Measurements from ENCODE around the gene ZKSCAN7. TPM values are rescaled to one million over a fixed set of nuclear protein-coding genes. Genes with fewer than 3 reads are reported as not detected.

ZKSCAN7 gene
- 1 to 10 TPM; 2.9 to 3.6 (median 3.3) TPM for total RNA-seq
- polyA plus RNA-seq: 1.9 TPM
- long read RNA-seq, donor 1, partial matches to known transcripts: 1 of 2 reads
- long read RNA-seq, donor 1, other reads (novel, unspliced or antisense): 0 of 2 reads
- long read RNA-seq, donor 2, partial matches to known transcripts: 2 of 5 reads
- long read RNA-seq, donor 2, other reads (novel, unspliced or antisense): 3 of 5 reads
- long read RNA-seq, donor 3, partial matches to known transcripts: 2 of 9 reads
- long read RNA-seq, donor 3, other reads (novel, unspliced or antisense): 5 of 9 reads
- long read RNA-seq, donor 4, partial matches to known transcripts: 1 of 5 reads
- long read RNA-seq, donor 4, other reads (novel, unspliced or antisense): 1 of 5 reads

DNA sequence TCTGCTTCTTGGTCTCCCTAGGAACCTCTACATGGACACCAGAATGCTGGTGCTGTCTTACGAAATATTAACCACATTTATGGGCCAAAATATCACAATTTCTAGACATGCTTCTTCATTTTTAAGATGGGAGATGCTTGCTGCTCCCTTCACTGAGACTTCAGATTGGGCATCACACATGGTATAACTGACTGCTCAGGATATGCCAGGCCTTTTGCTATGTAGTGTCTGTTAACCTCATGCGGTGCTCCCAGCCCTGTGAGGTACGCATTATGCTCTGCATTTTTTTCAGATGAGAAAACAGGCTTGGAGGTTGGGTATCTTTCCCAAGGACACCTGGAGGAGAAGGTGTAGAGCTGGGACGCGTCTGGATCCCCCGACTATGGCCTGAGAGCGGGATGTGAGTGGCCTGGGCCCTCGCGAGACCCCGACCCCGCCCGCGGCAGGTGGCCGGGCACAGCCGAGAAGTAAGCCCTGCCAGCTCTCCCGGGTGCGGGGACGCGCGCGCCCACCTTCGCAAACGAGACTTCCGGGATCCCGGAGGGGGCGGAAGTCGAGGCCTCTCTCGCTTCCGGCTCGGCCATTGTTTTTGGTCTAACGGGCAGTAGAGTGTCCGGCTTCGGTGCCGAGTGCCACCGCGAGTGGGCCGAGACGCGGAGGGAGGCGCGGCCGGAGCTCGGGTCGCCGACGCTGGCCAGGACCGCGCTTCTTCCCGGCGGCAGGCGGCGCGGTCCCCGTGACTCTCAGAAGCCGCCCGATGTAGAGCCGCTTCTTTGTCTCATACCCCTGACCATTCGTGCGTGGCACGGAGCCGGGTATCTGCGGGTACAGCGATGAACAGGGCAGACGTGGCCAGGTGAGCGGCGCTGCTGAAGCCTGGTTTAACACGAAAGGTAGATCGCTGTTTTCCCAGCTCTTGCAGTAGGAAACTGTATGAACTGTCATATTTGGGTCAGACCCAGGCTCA is at the start of gene ZKSCAN7:
TSS of gene ZKSCAN7 (plus strand) at position 568 of the 967 bp plus-strand sequence. CDS start 1,855 bp downstream, outside the sequence.
- Histone ChIP-seq H3K27me3 (ENCODE audit: control insufficient read depth, insufficient read depth) (no peaks in the 10 kb centered on the region), H3K27ac (ENCODE audit: low read length) (no peak within 1 kb of the TSS), H3K4me3 (ENCODE audit: low read length) (peak within 1 kb of the TSS; percentile 80), H3K4me1 (ENCODE audit: control insufficient read depth, insufficient read depth, low read length) (peaks cover 5% of the 10 kb centered on the region), H3K9me3 (ENCODE audit: control insufficient read depth, low read length) (no peaks in the 10 kb centered on the region)
- DNase-seq (peak; percentile 70 to 87 (median 84)), ATAC-seq (peak; percentile 89 to 93)
- WGBS: 4% methylated on average over 68 of the region's 68 CpGs
- intact Hi-C loops (cut with DNase I): no loop called here

DNA sequence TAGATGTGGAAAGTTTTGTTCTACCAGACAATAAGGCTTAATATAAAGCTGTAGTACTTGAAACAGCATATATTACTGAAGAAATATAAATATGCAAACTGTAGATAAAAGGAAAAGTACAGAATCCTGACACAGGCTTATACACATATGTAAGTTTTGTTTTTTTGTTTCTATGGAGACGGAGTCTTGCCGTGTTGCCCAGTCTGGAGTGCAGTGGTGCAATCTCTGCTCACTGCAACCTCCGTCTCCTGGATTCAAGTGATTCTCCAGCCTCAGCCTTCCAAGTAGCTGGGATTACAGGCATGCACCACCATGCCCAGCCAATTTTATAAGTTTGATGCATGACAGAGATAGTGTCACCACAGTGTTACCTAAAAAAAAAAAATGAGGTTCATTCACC is 48.4 kb upstream of the ZKSCAN7 start:
- WGBS: 88% methylated on average over 3 of the region's 3 CpGs
- ATAC-seq: no peak
- intact Hi-C loops (cut with DNase I): no loop called here

GRCh38 chr3:44506961-44507360 is 48.0 kb upstream of the ZKSCAN7 start:
- Histone ChIP-seq H3K27ac (ENCODE audit: low read length) (no peak overlapping the region), H3K9me3 (ENCODE audit: control insufficient read depth, low read length) (no peaks in the 10 kb centered on the region), H3K4me1 (ENCODE audit: control insufficient read depth, insufficient read depth, low read length) (peaks cover 7% of the 10 kb centered on the region), H3K4me3 (ENCODE audit: low read length) (no peak overlapping the region), H3K27me3 (ENCODE audit: control insufficient read depth, insufficient read depth) (no peaks in the 10 kb centered on the region)
- WGBS: 89% methylated on average over 5 of the region's 5 CpGs
- intact Hi-C loops (cut with DNase I): no loop called here
- no peak for DNase-seq
- ATAC-seq: no peak

More for the DNA sequence above, 48.4 kb upstream of the ZKSCAN7 start:
- no peak overlapping the region for H3K27ac ChIP-seq (ENCODE audit: low read length)
- H3K9me3 ChIP-seq (ENCODE audit: control insufficient read depth, low read length): no peaks in the 10 kb centered on the region
- DNase-seq: no peak
- H3K4me3 ChIP-seq (ENCODE audit: low read length): no peak overlapping the region
- no peaks in the 10 kb centered on the region for H3K27me3 ChIP-seq (ENCODE audit: control insufficient read depth, insufficient read depth)
- peaks cover 7% of the 10 kb centered on the region for H3K4me1 ChIP-seq (ENCODE audit: control insufficient read depth, insufficient read depth, low read length)

GRCh38 chr3:44509393-44509921 is 45.5 kb upstream of the ZKSCAN7 start:
- Histone ChIP-seq H3K27ac (ENCODE audit: low read length) (peak overlapping the region; percentile 51), H3K9me3 (ENCODE audit: control insufficient read depth, low read length) (no peaks in the 10 kb centered on the region), H3K4me1 (ENCODE audit: control insufficient read depth, insufficient read depth, low read length) (peaks cover 5% of the 10 kb centered on the region), H3K4me3 (ENCODE audit: low read length) (peak overlapping the region; percentile 100), H3K27me3 (ENCODE audit: control insufficient read depth, insufficient read depth) (no peaks in the 10 kb centered on the region)
- intact Hi-C loops (cut with DNase I): no loop called here
- no peak for ATAC-seq
- WGBS: 46% methylated on average over 2 of the region's 2 CpGs
- no peak for DNase-seq

DNA sequence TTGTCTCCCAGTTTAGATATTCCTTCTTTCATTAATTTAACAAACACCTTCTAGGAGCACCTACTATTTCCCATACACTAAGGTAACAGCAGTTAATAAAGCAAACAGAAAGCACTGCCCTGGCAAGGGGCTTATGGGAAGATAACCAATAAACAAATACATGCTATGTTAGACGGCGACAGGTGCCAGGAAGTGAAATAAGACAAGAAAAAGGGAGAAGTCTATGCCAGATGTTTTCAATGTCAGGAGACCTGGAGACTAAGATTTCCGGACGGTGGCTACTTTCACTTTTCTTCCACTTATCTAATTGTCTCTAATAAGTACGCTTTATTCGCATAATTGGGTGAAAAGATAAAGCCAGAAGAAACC is 45.0 kb upstream of the ZKSCAN7 start:
- Histone ChIP-seq H3K4me1 (ENCODE audit: control insufficient read depth, insufficient read depth, low read length) (peaks cover 5% of the 10 kb centered on the region), H3K9me3 (ENCODE audit: control insufficient read depth, low read length) (no peaks in the 10 kb centered on the region), H3K27me3 (ENCODE audit: control insufficient read depth, insufficient read depth) (no peaks in the 10 kb centered on the region), H3K4me3 (ENCODE audit: low read length) (peak overlapping the region; percentile 100), H3K27ac (ENCODE audit: low read length) (peak overlapping the region; percentile 99)
- intact Hi-C loops (cut with DNase I): loop anchor here in 2 of 4 donors (2.0 to 10.0 kb wide), 2 partner anchors 35 to 185 kb away; no protein-coding TSS in a partner anchor
- ATAC-seq (no peak), DNase-seq (no peak)
- under 1% methylated on average over 6 of the region's 6 CpGs for WGBS

GRCh38 chr3:44511238-44511566 is 43.8 kb upstream of the ZKSCAN7 start:
- peaks cover 5% of the 10 kb centered on the region for H3K4me1 ChIP-seq (ENCODE audit: control insufficient read depth, insufficient read depth, low read length)
- peak overlapping the region; percentile 100 for H3K4me3 ChIP-seq (ENCODE audit: low read length)
- no peaks in the 10 kb centered on the region for H3K9me3 ChIP-seq (ENCODE audit: control insufficient read depth, low read length)
- H3K27ac ChIP-seq (ENCODE audit: low read length): peak overlapping the region; percentile 99
- no peak for ATAC-seq
- DNase-seq: no peak
- no peaks in the 10 kb centered on the region for H3K27me3 ChIP-seq (ENCODE audit: control insufficient read depth, insufficient read depth)
- intact Hi-C loops (cut with DNase I): loop anchor here in 2 of 4 donors (2.0 to 10.0 kb wide), 2 partner anchors 36 to 186 kb away; no protein-coding TSS in a partner anchor
- WGBS: 43% methylated on average over 4 of the region's 4 CpGs

DNA sequence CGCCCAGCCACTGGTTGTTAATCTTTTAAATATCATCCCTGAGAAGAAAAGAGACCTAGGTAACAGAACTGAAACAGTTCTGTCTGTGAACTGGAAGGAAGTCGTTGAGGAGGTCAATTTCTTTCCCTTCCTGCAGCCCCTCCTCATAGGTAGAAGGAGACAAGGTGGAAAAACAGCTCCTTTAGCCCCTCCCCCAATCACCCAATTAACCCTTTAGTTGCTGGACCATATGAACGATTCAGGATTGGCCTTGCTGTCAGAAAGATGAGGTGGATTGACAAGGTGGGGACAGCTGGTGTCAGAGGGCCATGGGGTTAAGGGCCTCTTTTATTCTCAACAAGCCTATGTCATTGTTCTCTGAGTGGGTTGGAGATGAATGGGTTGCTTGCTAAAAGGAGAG is 41.5 kb upstream of the ZKSCAN7 start:
- no peaks in the 10 kb centered on the region for H3K27me3 ChIP-seq (ENCODE audit: control insufficient read depth, insufficient read depth)
- ATAC-seq (no peak), DNase-seq (no peak)
- intact Hi-C loops (cut with DNase I): loop anchor here in 1 of 4 donors (10.0 kb wide), 1 partner anchor 189 kb away; no protein-coding TSS in a partner anchor
- no peaks in the 10 kb centered on the region for H3K9me3 ChIP-seq (ENCODE audit: control insufficient read depth, low read length)
- 40% methylated on average over 3 of the region's 3 CpGs for WGBS
- peaks cover 5% of the 10 kb centered on the region for H3K4me1 ChIP-seq (ENCODE audit: control insufficient read depth, insufficient read depth, low read length)
- H3K4me3 ChIP-seq (ENCODE audit: low read length): no peak overlapping the region
- no peak overlapping the region for H3K27ac ChIP-seq (ENCODE audit: low read length)

DNA sequence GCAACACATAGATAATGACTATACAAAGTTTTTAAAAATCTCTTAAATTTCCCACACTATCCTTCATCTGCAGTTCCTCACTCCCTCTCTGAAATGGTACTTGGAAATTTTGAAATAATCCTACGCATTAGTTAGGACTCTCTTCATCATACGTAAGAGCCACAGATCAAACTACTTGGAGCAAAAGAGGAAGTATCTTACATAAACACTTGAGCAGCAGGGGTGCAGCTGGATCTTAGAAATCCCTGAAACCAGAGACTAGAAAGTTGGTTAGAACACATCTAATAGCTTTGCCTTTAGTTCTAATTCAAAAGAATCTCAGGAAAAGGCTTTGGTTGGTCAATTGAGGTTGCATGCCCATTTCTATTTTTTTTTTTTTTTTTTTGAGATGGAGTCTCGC is 38.8 kb upstream of the ZKSCAN7 start:
- Histone ChIP-seq H3K27ac (ENCODE audit: low read length) (no peak overlapping the region), H3K4me1 (ENCODE audit: control insufficient read depth, insufficient read depth, low read length) (no peaks in the 10 kb centered on the region), H3K9me3 (ENCODE audit: control insufficient read depth, low read length) (no peaks in the 10 kb centered on the region), H3K4me3 (ENCODE audit: low read length) (no peak overlapping the region), H3K27me3 (ENCODE audit: control insufficient read depth, insufficient read depth) (no peaks in the 10 kb centered on the region)
- ATAC-seq: no peak
- intact Hi-C loops (cut with DNase I): loop anchor here in 1 of 4 donors (10.0 kb wide), 1 partner anchor 191 kb away; no protein-coding TSS in a partner anchor
- DNase-seq: no peak
- WGBS: 73% methylated on average over 2 of the region's 3 CpGs

- no peak overlapping the region for H3K27ac ChIP-seq (ENCODE audit: low read length)
- DNase-seq: no peak
- no peaks in the 10 kb centered on the region for H3K4me1 ChIP-seq (ENCODE audit: control insufficient read depth, insufficient read depth, low read length)
- H3K27me3 ChIP-seq (ENCODE audit: control insufficient read depth, insufficient read depth): no peaks in the 10 kb centered on the region
- no peaks in the 10 kb centered on the region for H3K9me3 ChIP-seq (ENCODE audit: control insufficient read depth, low read length)
- intact Hi-C loops (cut with DNase I): loop anchor here in 1 of 4 donors (10.0 kb wide), 1 partner anchor 194 kb away; no protein-coding TSS in a partner anchor
- 61% methylated on average over 2 of the region's 2 CpGs for WGBS
- no peak for ATAC-seq
- no peak overlapping the region for H3K4me3 ChIP-seq (ENCODE audit: low read length)
Observed at GRCh38 chr3:44518782-44519156, 36.2 kb upstream of the ZKSCAN7 start.

GRCh38 chr3:44521721-44522120 is 33.3 kb upstream of the ZKSCAN7 start:
- Histone ChIP-seq H3K27ac (ENCODE audit: low read length) (no peak overlapping the region), H3K4me3 (ENCODE audit: low read length) (no peak overlapping the region), H3K27me3 (ENCODE audit: control insufficient read depth, insufficient read depth) (no peaks in the 10 kb centered on the region), H3K9me3 (ENCODE audit: control insufficient read depth, low read length) (no peaks in the 10 kb centered on the region), H3K4me1 (ENCODE audit: control insufficient read depth, insufficient read depth, low read length) (no peaks in the 10 kb centered on the region)
- 85% methylated on average over 3 of the region's 3 CpGs for WGBS
- ATAC-seq (no peak), DNase-seq (no peak)
- intact Hi-C loops (cut with DNase I): no loop called here

Data from right cardiac atrium (tissue), 5 donors.